Measurements from ENCODE around the gene PLA2G4D. TPM values are rescaled to one million over a fixed set of nuclear protein-coding genes. Genes with fewer than 3 reads are reported as not detected.

Gene PLA2G4D
- polyA plus RNA-seq, 2 of the 4 experiments (the other 2 are of a cell fraction), result not detected

- Histone ChIP-seq H3K4me2 (no peak overlapping the region), H3K4me1 (peaks cover 15% of the 10 kb centered on the region), H3K9me3 (no peaks in the 10 kb centered on the region), H3K27ac (no peak overlapping the region), H3K4me3 (no peak overlapping the region)
- ATAC-seq (no peak), FAIRE-seq (no peak), DNase-seq (ENCODE audit: low read depth in 1 of 2, low spot score in 1 of 2) (no peak)
- TF ChIP-seq, protein P1, sequence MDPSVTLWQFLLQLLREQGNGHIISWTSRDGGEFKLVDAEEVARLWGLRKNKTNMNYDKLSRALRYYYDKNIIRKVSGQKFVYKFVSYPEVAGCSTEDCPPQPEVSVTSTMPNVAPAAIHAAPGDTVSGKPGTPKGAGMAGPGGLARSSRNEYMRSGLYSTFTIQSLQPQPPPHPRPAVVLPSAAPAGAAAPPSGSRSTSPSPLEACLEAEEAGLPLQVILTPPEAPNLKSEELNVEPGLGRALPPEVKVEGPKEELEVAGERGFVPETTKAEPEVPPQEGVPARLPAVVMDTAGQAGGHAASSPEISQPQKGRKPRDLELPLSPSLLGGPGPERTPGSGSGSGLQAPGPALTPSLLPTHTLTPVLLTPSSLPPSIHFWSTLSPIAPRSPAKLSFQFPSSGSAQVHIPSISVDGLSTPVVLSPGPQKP (IDR thresholded peaks at IDR 0.05; ENCODE audit: low read depth, low read length), result no peak
- TF ChIP-seq MAFK (IDR thresholded peaks at IDR 0.05; ENCODE audit: partially characterized antibody) (no peak), HMGXB4 (CRISPR knock-in tag; IDR thresholded peaks at IDR 0.05; ENCODE audit: borderline replicate concordance) (no peak), NFE2L2 (conservative IDR thresholded peaks at IDR 0.05; ENCODE audit: low read length) (no peak)
- CTCF ChIA-PET, result interaction anchor here (0.6 to 2.3 kb wide), 7 partner anchors 27 to 145 kb away, joined by 3 to 14 read pairs (median 4); no protein-coding TSS in a partner anchor
- WGBS (ENCODE audit: missing lambda C conversion rate), result 89% methylated on average over 4 of the region's 4 CpGs
- POLR2A ChIA-PET, result no interaction called here
Observed at GRCh38 chr15:42133356-42133755, 39.0 kb upstream of the PLA2G4D start.

DNA sequence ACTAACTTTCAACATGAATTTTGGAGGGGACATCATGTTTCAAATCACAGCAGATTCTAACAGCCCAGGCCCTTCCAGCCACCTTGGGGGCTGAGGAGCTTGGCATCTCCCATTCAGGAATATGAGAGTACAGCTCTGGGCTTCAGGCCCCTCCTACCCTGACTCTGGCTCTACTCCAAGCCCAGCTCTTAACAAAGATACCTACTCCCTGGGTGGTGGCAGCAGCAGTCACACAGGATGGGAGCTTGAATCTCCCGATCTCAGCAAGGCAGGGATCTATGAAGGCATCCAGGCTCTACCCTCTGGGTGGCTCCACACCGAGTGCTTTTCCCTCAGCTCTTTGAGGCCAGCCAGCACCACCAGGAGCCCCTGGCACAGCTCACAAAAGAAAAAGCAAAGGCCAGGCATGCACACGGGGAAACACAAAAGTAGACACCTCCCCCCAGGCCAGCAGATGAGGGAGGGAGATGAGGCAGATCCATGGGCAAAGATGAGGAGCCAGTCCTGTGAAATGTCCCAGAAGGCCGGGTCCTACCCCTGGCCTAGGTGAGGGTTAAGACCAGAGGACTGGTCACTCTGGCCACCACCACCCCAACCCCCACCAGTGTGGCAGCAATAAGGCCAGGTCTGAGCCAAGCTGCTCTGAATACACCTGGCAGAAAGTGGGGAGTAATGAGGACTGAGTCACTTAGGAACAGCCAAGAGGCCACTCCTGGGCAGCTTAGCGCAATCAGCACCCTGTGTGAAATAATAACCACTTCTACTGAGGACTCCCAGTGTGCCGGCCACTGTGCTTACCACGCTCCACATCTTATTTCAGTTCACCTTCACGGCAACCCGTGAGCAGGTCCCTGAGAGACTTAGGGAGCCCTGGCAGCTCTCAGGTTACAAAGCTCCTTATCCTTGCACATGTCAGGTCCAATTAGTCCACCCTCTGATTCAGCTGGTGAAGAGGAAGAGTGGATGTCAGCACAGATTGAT, 37.8 kb upstream of the PLA2G4D start:
- TF ChIP-seq, protein P2, sequence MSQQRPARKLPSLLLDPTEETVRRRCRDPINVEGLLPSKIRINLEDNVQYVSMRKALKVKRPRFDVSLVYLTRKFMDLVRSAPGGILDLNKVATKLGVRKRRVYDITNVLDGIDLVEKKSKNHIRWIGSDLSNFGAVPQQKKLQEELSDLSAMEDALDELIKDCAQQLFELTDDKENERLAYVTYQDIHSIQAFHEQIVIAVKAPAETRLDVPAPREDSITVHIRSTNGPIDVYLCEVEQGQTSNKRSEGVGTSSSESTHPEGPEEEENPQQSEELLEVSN (IDR thresholded peaks at IDR 0.05; ENCODE audit: borderline replicate concordance, low read depth), result no peak
- TF ChIP-seq KDM5A (IDR thresholded peaks at IDR 0.05), result no peak
- TF ChIP-seq RNF2 (IDR thresholded peaks at IDR 0.05; ENCODE audit: borderline replicate concordance, low read depth), result no peak
- TF ChIP-seq HOXB5 (CRISPR knock-in tag; IDR thresholded peaks at IDR 0.05), result no peak
- TF ChIP-seq RFX5 (IDR thresholded peaks at IDR 0.05), result no peak
- TF ChIP-seq KDM1A (IDR thresholded peaks at IDR 0.05; ENCODE audit: low read depth), result no peak
- TF ChIP-seq FOSB (CRISPR knock-in tag; IDR thresholded peaks at IDR 0.05), result no peak
- TF ChIP-seq ZC3H11A (IDR thresholded peaks at IDR 0.05), result no peak
- no peak for TF ChIP-seq RARB (CRISPR knock-in tag; IDR thresholded peaks at IDR 0.05)
- TF ChIP-seq, protein P3, sequence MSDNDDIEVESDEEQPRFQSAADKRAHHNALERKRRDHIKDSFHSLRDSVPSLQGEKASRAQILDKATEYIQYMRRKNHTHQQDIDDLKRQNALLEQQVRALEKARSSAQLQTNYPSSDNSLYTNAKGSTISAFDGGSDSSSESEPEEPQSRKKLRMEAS (IDR thresholded peaks at IDR 0.05), result no peak
- TF ChIP-seq ZSCAN20 (CRISPR knock-in tag; IDR thresholded peaks at IDR 0.05), result no peak
- TF ChIP-seq POLR2AphosphoS2 (conservative IDR thresholded peaks at IDR 0.05; ENCODE audit: low read length), result no peak
- TF ChIP-seq HDAC2 (IDR thresholded peaks at IDR 0.05), result no peak
- no peak for TF ChIP-seq EHMT2 (IDR thresholded peaks at IDR 0.05; ENCODE audit: low read depth)
- TF ChIP-seq CHD2 (IDR thresholded peaks at IDR 0.05; ENCODE audit: low read length, partially characterized antibody), result no peak
- TF ChIP-seq, protein P4, sequence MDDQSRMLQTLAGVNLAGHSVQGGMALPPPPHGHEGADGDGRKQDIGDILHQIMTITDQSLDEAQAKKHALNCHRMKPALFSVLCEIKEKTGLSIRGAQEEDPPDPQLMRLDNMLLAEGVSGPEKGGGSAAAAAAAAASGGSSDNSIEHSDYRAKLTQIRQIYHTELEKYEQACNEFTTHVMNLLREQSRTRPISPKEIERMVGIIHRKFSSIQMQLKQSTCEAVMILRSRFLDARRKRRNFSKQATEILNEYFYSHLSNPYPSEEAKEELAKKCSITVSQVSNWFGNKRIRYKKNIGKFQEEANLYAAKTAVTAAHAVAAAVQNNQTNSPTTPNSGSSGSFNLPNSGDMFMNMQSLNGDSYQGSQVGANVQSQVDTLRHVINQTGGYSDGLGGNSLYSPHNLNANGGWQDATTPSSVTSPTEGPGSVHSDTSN (IDR thresholded peaks at IDR 0.05), result no peak
- H3K27ac ChIP-seq, result no peak overlapping the region
- no peak overlapping the region for H3K4me3 ChIP-seq
- H3K4me1 ChIP-seq, result peaks cover 15% of the 10 kb centered on the region
- ATAC-seq (no peak), FAIRE-seq (no peak), DNase-seq (ENCODE audit: low read depth in 1 of 2, low spot score in 1 of 2) (no peak)
- 65% methylated on average over 5 of the region's 9 CpGs for whole genome bisulfite sequencing (ENCODE audit: missing lambda C conversion rate)
- CTCF ChIA-PET, result interaction anchor here (1.2 to 1.6 kb wide), 5 partner anchors 11 to 143 kb away, joined by 3 to 4 read pairs (median 3); no protein-coding TSS in a partner anchor
- no peak overlapping the region for H3K4me2 ChIP-seq
- POLR2A ChIA-PET, result no interaction called here
- no peaks in the 10 kb centered on the region for H3K9me3 ChIP-seq

Measured in A549 (cell line).